GM18867 (cell line): ENCODE measurements around the gene ST6GALNAC2.
A peak's percentile ranks its signal among the peaks of the same experiment; 100 is the strongest.

Source experiments
- ATAC-seq: cut with Tn5 transposase; IDR thresholded peaks from one replicate; pipeline ENCODE4 v1.9.1; 2021; ENCODE audit warnings: mild to moderate bottlenecking, moderate library complexity; ENCODE audit not compliant: unreplicated experiment

Gene ST6GALNAC2

GRCh38 chr17:76557368-76558197, 28.1 kb downstream of the ST6GALNAC2 start:
- ATAC-seq: peak; percentile 79

- ATAC-seq: peak; percentile 30
Observed at GRCh38 chr17:76556765-76557367, 28.8 kb downstream of the ST6GALNAC2 start.

- no peak for ATAC-seq
Observed at GRCh38 chr17:76554131-76554530, 31.5 kb downstream of the ST6GALNAC2 start.

- ATAC-seq: no peak
Observed at GRCh38 chr17:76553178-76553908, 32.3 kb downstream of the ST6GALNAC2 start.

- ATAC-seq: no peak
Observed at GRCh38 chr17:76551685-76552084, 34.0 kb downstream of the ST6GALNAC2 start.

GRCh38 chr17:76550712-76551615, 34.7 kb downstream of the ST6GALNAC2 start:
- ATAC-seq: no peak

- no peak for ATAC-seq
Observed at GRCh38 chr17:76549539-76549938, 36.1 kb downstream of the ST6GALNAC2 start.

GRCh38 chr17:76549215-76549518, 36.5 kb downstream of the ST6GALNAC2 start:
- no peak for ATAC-seq

- ATAC-seq: no peak
Observed at GRCh38 chr17:76548378-76549214, 37.1 kb downstream of the ST6GALNAC2 start.

GRCh38 chr17:76547642-76548202, 37.9 kb downstream of the ST6GALNAC2 start:
- no peak for ATAC-seq

GRCh38 chr17:76547183-76547641, 38.4 kb downstream of the ST6GALNAC2 start:
- ATAC-seq: no peak

GRCh38 chr17:76546556-76547182, 39.0 kb downstream of the ST6GALNAC2 start:
- ATAC-seq: no peak

GRCh38 chr17:76545918-76546555, 39.6 kb downstream of the ST6GALNAC2 start:
- ATAC-seq: no peak

GRCh38 chr17:76544546-76545365, 40.9 kb downstream of the ST6GALNAC2 start:
- ATAC-seq: no peak

- ATAC-seq: no peak
Observed at GRCh38 chr17:76543826-76544545, 41.7 kb downstream of the ST6GALNAC2 start.

- no peak for ATAC-seq
Observed at GRCh38 chr17:76543482-76543825, 42.2 kb downstream of the ST6GALNAC2 start.

- no peak for ATAC-seq
Observed at GRCh38 chr17:76542984-76543383, 42.7 kb downstream of the ST6GALNAC2 start.
